Neural progenitor cell (in vitro differentiated cells): ENCODE measurements around the gene UBR4. TPM values are rescaled to one million over a fixed set of nuclear protein-coding genes. Genes with fewer than 3 reads are reported as not detected.

Experiments used
- DNase-seq: peaks from one replicate; pipeline ENCODE4 v3.0.0-alpha.2; 2016; ENCODE audit warnings: low spot score
- H2AFZ ChIP-seq: fragments of 200-600 bp; sonication (generic); replicated peaks from 2 replicates; pipeline ENCODE4 v1.6.1; 2016; ENCODE audit warnings: antibody characterized with exemption
- H3F3A ChIP-seq: fragments of 200-600 bp; sonication (generic); 2 replicates; pipeline ENCODE4 v1.6.1; 2016; ENCODE audit warnings: antibody characterized with exemption, low read depth
- H3K27ac ChIP-seq: fragments of 200-600 bp; sonication (generic); 2 replicates; pipeline ENCODE4 v1.5.1; 2016; ENCODE audit warnings: mild to moderate bottlenecking
- H3K27me3 ChIP-seq: fragments of 200-600 bp; sonication (generic); 2 replicates; pipeline ENCODE4 v1.6.1; 2016; ENCODE audit warnings: mild to moderate bottlenecking, moderate library complexity
- H3K36me3 ChIP-seq: fragments of 200-600 bp; sonication (generic); 2 replicates; pipeline ENCODE4 v1.5.1; 2016
- H3K4me1 ChIP-seq: fragments of 200-600 bp; sonication (generic); 2 replicates; pipeline ENCODE4 v1.6.1; 2016; ENCODE audit warnings: mixed run types
- H3K4me2 ChIP-seq: fragments of 200-600 bp; sonication (generic); 2 replicates; pipeline ENCODE4 v1.6.1; 2016
- H3K4me3 ChIP-seq: fragments of 200-600 bp; sonication (generic); 2 replicates; pipeline ENCODE4 v1.5.1; 2016
- H3K79me2 ChIP-seq: fragments of 200-600 bp; sonication (generic); 2 replicates; pipeline ENCODE4 v1.6.1; 2016; ENCODE audit warnings: low read depth
- H3K9ac ChIP-seq: fragments of 200-600 bp; sonication (generic); 2 replicates; pipeline ENCODE4 v1.6.1; 2016
- H3K9me3 ChIP-seq: fragments of 200-600 bp; sonication (generic); 2 replicates; pipeline ENCODE4 v1.5.1; 2016; ENCODE audit warnings: low read depth
- H4K20me1 ChIP-seq: fragments of 200-600 bp; sonication (generic); 2 replicates; pipeline ENCODE4 v1.6.1; 2016; ENCODE audit warnings: low read depth
- H3K27ac Mint-ChIP-seq: 3 replicates; pipeline ENCODE4 v1.8.0; 2021; ENCODE audit warnings: mixed read lengths
- H3K27me3 Mint-ChIP-seq: 2 replicates; pipeline ENCODE4 v1.8.0; 2022; ENCODE audit warnings: low read depth, mild to moderate bottlenecking, inconsistent platforms, moderate library complexity, mixed read lengths; ENCODE audit not compliant: insufficient read depth
- H3K36me3 Mint-ChIP-seq: 3 replicates; pipeline ENCODE4 v1.8.0; 2021; ENCODE audit warnings: mixed read lengths
- H3K4me1 Mint-ChIP-seq: 3 replicates; pipeline ENCODE4 v1.8.0; 2021; ENCODE audit warnings: mixed read lengths
- H3K4me3 Mint-ChIP-seq: 3 replicates; pipeline ENCODE4 v1.8.0; 2021; ENCODE audit warnings: mild to moderate bottlenecking, moderate library complexity, mixed read lengths
- H3K9me3 Mint-ChIP-seq: 3 replicates; pipeline ENCODE4 v1.8.0; 2020; ENCODE audit warnings: mixed read lengths
- CTCF ChIP-seq: fragments of 200-600 bp; sonication (generic); IDR thresholded peaks from 2 replicates; pipeline ENCODE4 v1.5.1; 2017; ENCODE audit warnings: antibody characterized with exemption, mild to moderate bottlenecking
- EZH2 ChIP-seq: fragments of 200-600 bp; sonication (generic); IDR thresholded peaks from 2 replicates; pipeline ENCODE4 v1.6.1; 2017; ENCODE audit warnings: antibody characterized with exemption, mild to moderate bottlenecking, moderate library complexity
- EZH2phosphoT487 ChIP-seq: fragments of 200-600 bp; sonication (generic); IDR thresholded peaks from 2 replicates; pipeline ENCODE4 v1.6.1; 2017; ENCODE audit warnings: antibody characterized with exemption
- total RNA-seq: library from RNA; depleted of rRNA; stranded (reverse); fragments of >200 nt; gene quantifications from 2 replicates; pipeline ENCODE4 v1.2.3, GENCODE V29; 2015; ENCODE audit warnings: low replicate concordance

Gene UBR4
- total RNA-seq, 1 donor from 2014 or later: 71.2 TPM

GRCh38 chr1:19255288-19255687, 45.2 kb upstream of the UBR4 start:
- peaks cover 56% of the 10 kb centered on the region for H3K79me2 ChIP-seq
- Mint-ChIP-seq H3K9me3 (no peaks in the 10 kb centered on the region), H3K27ac (no peak overlapping the region), H3K4me1 (peaks cover 18% of the 10 kb centered on the region), H3K4me3 (peak overlapping the region; percentile 8), H3K36me3 (peaks cover 5% of the 10 kb centered on the region), H3K27me3 (peaks cover 2% of the 10 kb centered on the region)
- H4K20me1 ChIP-seq: peaks cover 14% of the 10 kb centered on the region
- no peaks in the 10 kb centered on the region for H3K36me3 ChIP-seq
- DNase-seq: no peak
- TF ChIP-seq EZH2 (no peak), CTCF (no peak), EZH2phosphoT487 (no peak)
- H2AFZ ChIP-seq: no peak overlapping the region
- peaks cover 18% of the 10 kb centered on the region for H3K4me1 ChIP-seq
- H3K27me3 ChIP-seq: no peaks in the 10 kb centered on the region
- H3K9ac ChIP-seq: no peak overlapping the region
- peaks cover 3% of the 10 kb centered on the region for H3F3A ChIP-seq
- no peak overlapping the region for H3K27ac ChIP-seq
- H3K4me2 ChIP-seq: no peak overlapping the region
- H3K4me3 ChIP-seq: no peak overlapping the region
- no peaks in the 10 kb centered on the region for H3K9me3 ChIP-seq

DNA sequence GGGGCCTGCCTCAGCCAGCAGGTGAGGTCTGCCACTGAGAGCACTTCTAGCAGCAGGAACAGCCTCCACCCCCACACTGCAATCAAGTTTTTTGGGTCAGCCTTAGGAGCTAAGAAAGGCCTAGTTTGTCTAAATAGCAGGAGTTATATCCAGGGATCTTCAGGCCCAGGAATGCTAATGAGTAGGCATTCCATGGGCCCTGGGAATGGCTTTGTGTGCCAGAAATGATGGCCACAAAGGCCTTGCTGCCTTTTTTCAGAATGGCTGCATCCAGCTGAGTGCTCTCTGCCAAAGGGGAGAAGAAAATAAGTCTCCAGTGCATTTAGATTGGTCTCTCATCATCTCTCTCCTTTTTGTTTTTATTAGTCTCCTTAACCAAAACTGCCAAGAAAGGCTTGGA, 44.4 kb upstream of the UBR4 start:
- Histone ChIP-seq H2AFZ (no peak overlapping the region), H3K27ac (no peak overlapping the region), H3K79me2 (peaks cover 65% of the 10 kb centered on the region), H3F3A (peaks cover 3% of the 10 kb centered on the region), H3K4me1 (peaks cover 20% of the 10 kb centered on the region), H3K27me3 (no peaks in the 10 kb centered on the region), H3K4me2 (peak overlapping the region; percentile 96), H3K9ac (peak overlapping the region; percentile 11), H4K20me1 (peaks cover 14% of the 10 kb centered on the region), H3K4me3 (no peak overlapping the region), H3K9me3 (no peaks in the 10 kb centered on the region), H3K36me3 (no peaks in the 10 kb centered on the region)
- no peak for TF ChIP-seq EZH2phosphoT487
- no peak for TF ChIP-seq CTCF
- no peak for TF ChIP-seq EZH2
- H3K27ac Mint-ChIP-seq: no peak overlapping the region
- peak; percentile 37 for DNase-seq
- H3K27me3 Mint-ChIP-seq: no peaks in the 10 kb centered on the region
- no peak overlapping the region for H3K4me3 Mint-ChIP-seq
- H3K9me3 Mint-ChIP-seq: no peaks in the 10 kb centered on the region
- peaks cover 20% of the 10 kb centered on the region for H3K4me1 Mint-ChIP-seq
- peaks cover 5% of the 10 kb centered on the region for H3K36me3 Mint-ChIP-seq

- Histone ChIP-seq H2AFZ (peak within 1 kb of the TSS; percentile 78), H3F3A (peaks cover 3% of the 10 kb centered on the region), H3K79me2 (peaks cover 93% of the 10 kb centered on the region), H3K9ac (peak within 1 kb of the TSS; percentile 92), H3K4me3 (peak within 1 kb of the TSS; percentile 95), H3K4me1 (peaks cover 20% of the 10 kb centered on the region), H3K36me3 (no peaks in the 10 kb centered on the region), H3K9me3 (no peaks in the 10 kb centered on the region), H3K4me2 (peak within 1 kb of the TSS; percentile 96), H4K20me1 (peaks cover 24% of the 10 kb centered on the region), H3K27ac (peak within 1 kb of the TSS; percentile 94), H3K27me3 (no peaks in the 10 kb centered on the region)
- H3K27me3 Mint-ChIP-seq: no peaks in the 10 kb centered on the region
- H3K4me1 Mint-ChIP-seq: peaks cover 20% of the 10 kb centered on the region
- H3K4me3 Mint-ChIP-seq: peak within 1 kb of the TSS; percentile 100
- no peak for TF ChIP-seq EZH2phosphoT487
- no peak for TF ChIP-seq EZH2
- no peak for TF ChIP-seq CTCF
- peak; percentile 93 for DNase-seq
- no peaks in the 10 kb centered on the region for H3K36me3 Mint-ChIP-seq
- no peaks in the 10 kb centered on the region for H3K9me3 Mint-ChIP-seq
- H3K27ac Mint-ChIP-seq: peak within 1 kb of the TSS; percentile 98
Observed at GRCh38 chr1:19251305-19252196, 41.5 kb upstream of the UBR4 start, which contains the start of the genes EMC1 and MRTO4. TSS of gene EMC1 (minus strand) at chr1:19251524. CDS start at chr1:19251509, 15 bp downstream. TSS of gene MRTO4 (plus strand) at chr1:19251805. CDS start at chr1:19251836, 31 bp downstream.
